GM12873 (cell line): ENCODE results near the gene KHDC1L.

Experiments used
- TF ChIP-seq, protein P1 (sequence below): IDR thresholded peaks from 2 replicates; pipeline ENCODE4 v1.5.1; 2012; ENCODE audit warnings: low read depth, mild to moderate bottlenecking, moderate library complexity, low read length, control low read depth; ENCODE audit not compliant: insufficient read depth; ENCODE audit errors: missing control alignments

Gene KHDC1L

DNA sequence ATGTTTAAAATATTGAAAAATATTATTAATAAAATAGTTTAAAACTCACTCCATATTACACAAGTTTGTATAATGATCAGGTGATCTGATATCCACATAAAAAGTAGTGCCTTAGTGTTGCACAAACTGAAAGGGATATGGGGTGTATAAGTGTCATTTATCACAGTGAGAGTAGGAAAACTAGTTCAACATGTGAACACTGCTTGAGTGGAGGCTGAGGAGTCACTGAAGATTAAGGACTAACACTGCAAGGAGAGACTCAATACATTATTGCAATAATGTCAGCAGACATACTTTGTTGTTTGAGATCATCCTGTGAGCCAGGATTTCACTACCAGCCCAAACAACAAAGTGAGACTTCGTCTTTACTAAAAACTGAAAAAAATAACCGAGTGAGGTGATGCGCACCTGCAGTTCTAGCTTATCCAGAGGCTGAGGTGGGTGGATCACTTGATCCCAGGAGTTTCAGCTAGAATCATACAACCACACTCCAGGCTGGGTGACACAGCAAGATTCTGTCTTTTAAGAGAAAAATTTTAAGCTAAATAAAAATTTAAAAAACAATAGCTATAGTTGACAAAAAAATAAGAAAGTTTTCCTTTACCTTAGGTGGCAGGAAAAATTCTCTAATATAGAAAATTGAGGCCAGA, 2.4 kb upstream of the KHDC1L start:
- TF ChIP-seq, protein P1, sequence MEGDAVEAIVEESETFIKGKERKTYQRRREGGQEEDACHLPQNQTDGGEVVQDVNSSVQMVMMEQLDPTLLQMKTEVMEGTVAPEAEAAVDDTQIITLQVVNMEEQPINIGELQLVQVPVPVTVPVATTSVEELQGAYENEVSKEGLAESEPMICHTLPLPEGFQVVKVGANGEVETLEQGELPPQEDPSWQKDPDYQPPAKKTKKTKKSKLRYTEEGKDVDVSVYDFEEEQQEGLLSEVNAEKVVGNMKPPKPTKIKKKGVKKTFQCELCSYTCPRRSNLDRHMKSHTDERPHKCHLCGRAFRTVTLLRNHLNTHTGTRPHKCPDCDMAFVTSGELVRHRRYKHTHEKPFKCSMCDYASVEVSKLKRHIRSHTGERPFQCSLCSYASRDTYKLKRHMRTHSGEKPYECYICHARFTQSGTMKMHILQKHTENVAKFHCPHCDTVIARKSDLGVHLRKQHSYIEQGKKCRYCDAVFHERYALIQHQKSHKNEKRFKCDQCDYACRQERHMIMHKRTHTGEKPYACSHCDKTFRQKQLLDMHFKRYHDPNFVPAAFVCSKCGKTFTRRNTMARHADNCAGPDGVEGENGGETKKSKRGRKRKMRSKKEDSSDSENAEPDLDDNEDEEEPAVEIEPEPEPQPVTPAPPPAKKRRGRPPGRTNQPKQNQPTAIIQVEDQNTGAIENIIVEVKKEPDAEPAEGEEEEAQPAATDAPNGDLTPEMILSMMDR: no peak

DNA sequence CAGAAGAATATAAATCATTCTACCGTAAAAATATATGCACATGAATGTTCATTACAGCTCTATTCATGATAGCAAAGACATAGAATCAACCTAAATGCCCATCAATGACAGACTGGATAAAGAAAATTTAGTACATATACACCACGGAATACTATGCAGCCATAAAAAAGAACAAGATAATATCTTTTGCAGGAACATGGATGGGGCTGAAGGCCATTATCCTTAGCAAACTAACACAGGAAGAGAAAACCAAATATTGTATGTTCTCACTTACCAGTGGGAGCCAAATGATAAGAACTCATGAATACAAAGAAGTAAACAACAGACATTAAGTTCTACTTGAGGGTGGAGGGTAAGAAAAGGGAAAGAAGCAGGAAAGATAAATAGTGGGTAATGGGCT, 8.4 kb downstream of the KHDC1L start:
- TF ChIP-seq, protein P1: no peak

DNA sequence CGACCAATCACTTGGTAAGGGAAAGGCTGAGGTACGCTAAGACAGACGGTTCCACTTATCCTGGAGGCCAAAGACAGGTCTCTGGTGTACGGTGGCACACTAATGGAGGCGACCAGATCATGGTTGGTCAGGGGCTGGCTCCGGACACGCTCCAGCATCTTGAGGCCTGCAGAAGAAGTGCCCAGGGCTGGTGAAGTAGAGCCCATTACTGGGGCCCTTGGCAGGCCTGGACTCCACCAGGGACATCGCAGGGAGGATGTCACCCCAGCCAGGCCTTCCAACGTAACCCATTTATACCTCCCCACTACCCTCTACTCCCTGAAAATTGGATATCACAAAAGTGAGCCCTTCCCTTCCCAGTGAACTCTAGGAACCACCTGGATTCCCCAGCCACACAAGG, 16.2 kb downstream of the KHDC1L start:
- TF ChIP-seq, protein P1: no peak

DNA sequence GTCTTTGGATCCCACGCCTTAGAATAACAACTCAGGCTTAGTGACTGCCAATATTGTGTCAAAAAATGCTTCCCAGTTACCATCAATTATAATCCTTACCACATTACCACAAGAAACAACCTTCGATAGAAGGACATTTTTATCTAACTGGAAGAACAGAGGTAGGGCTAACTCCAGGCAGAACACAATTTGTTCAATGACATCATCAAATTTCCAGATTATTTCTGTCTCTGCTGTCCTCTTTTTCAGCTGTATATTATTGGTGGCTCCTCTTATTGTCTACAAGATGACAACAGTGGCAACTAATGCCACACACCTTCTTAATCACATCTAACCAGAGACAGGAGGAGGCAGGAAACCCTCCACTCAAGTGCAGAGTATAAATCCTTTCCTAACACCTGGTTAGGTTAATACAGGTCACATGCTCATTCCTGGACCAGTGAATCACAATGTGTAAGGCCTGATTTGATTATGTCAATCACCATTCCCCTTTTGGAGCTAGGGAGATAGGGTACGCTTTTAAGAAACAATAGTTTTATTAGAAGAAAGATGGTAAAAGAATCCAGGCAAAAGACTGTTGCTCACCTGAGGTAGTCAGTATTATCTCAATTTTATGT, 18.0 kb downstream of the KHDC1L start:
- TF ChIP-seq, protein P1: no peak

DNA sequence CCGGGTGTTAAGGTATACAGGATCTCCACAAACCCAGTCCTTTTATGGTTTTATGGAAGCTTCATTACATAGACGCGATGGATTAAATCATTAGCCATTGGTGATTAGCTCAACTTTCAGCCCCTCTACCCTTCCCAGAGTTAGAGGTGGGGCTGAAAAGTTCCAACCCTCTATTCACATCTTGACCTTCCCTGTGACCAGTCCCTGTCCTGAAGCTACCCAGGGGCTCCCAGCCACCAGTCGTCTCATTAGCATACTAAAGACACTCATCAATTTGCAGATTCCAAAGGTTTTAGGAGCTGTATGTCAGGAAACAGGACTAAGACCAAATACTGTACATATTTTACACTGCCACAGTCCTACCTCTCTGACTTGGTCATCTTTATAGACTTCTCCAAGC, 21.0 kb downstream of the KHDC1L start:
- TF ChIP-seq, protein P1: no peak

DNA sequence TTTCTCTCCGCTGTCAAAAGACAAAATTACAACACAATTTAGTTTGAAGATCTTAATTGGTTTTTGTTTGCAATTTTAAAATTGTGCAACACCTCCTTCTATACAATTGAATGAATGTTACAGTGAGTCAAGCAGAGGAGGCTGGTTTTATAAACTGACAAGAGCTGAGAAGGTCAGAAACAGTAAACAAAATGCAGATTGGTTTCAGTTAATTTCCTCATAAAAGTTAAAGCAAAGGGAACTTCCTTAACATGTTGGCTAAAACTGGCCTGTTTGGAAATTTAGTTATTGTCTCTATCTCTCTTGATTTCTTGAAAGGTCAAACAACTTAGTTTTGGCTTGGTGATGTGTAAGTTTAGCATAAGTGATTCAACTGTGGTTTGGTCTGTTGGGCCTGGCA, 22.2 kb downstream of the KHDC1L start:
- TF ChIP-seq, protein P1: no peak

DNA sequence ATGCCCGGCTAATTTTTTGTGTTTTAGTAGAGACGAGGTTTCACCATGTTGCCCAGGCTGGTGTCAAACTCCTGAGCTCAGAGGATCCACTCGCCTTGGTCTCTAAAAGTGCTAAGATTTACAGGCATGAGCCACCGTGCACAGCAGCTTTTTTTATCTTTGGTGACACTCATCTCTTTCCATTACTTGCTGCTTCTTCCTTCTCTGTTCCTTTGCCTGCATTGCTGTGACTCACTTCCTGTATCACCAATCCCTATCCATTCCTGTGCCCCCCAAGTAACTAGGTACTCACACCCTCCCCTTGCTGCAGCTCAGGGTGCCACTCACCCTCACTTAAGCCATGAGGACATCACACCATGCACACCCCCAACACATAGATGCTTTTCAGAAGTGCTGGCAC, 24.6 kb downstream of the KHDC1L start:
- TF ChIP-seq, protein P1: no peak
